ENCODE data around the gene RAC3.
"Not testable (repeated sequence)": the region's sequence is repeated elsewhere in the genome, so short reads cannot be mapped to it uniquely, and the experiment has no call there.

The RAC3 gene

GRCh38 chr17:82037889-82038195 lies 6.4 kb downstream of the RAC3 start:
- H3K36me3 ChIP-seq (ENCODE audit: insufficient read depth, insufficient read length, low read length) = peaks cover 31% of the 10 kb centered on the region
- H3K27me3 ChIP-seq (ENCODE audit: insufficient read depth, insufficient read length) = peaks cover 17% of the 10 kb centered on the region
- no peaks in the 10 kb centered on the region for H3K9me3 ChIP-seq (ENCODE audit: insufficient read depth, low read length)
- no peak for DNase-seq (ENCODE audit: low read depth, low spot score)
- TF ChIP-seq SUZ12 (IDR thresholded peaks at IDR 0.05; ENCODE audit: extremely low read depth, insufficient read depth, insufficient read length) = no peak
- no peak for TF ChIP-seq YY1 (IDR thresholded peaks at IDR 0.05; ENCODE audit: insufficient read depth, insufficient read length)
- no peak for TF ChIP-seq ZNF274 (IDR thresholded peaks at IDR 0.05; ENCODE audit: low read depth, low read length)
- H3K4me1 ChIP-seq (ENCODE audit: insufficient read depth, insufficient read length) = peaks cover 28% of the 10 kb centered on the region
- peak overlapping the region; percentile 47 for H3K9ac ChIP-seq (ENCODE audit: insufficient read length, low read depth)
- H3K4me3 ChIP-seq (ENCODE audit: insufficient read length, low read depth) = no peak overlapping the region

DNA sequence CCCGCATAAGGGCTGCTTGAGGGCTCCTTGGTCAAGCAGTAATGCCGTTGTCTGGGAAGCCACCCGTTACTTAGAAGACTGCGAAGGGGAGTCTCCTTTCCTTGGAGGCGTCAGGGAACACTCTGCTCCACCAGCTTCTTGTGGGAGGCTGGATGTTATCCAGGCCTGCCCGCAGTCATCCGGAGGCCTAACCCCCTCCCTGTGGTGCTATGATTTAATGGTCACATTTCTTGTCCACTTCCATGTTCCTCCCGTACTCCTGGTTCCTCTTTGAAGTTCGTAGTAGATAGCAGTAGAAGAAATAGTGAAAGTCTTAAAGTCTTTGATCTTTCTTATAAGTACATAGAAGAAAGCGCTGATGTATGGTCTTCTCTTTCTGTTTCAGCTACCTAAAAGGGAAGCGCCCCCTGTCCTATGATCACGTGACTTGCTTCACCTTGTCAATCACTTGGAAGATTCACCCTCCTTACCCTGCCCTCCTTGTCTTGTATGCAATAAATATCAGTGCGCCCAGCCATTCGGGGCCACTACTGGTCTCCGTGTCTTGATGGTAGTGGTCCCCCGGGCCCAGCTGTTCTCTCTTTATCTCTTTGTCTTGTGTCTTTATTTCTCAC lies 7.4 kb downstream of the RAC3 start:
- Histone ChIP-seq H3K4me1 (ENCODE audit: insufficient read depth, insufficient read length) (peaks cover 36% of the 10 kb centered on the region), H3K27me3 (ENCODE audit: insufficient read depth, insufficient read length) (peaks cover 17% of the 10 kb centered on the region), H3K36me3 (ENCODE audit: insufficient read depth, insufficient read length, low read length) (peaks cover 21% of the 10 kb centered on the region)
- DNase-seq (ENCODE audit: low read depth, low spot score); H3K9me3 ChIP-seq (ENCODE audit: insufficient read depth, low read length); H3K4me3 ChIP-seq (ENCODE audit: insufficient read length, low read depth); H3K9ac ChIP-seq (ENCODE audit: insufficient read length, low read depth): not testable (repeated sequence)

GRCh38 chr17:82039695-82040299 lies 8.3 kb downstream of the RAC3 start:
- H3K4me1 ChIP-seq (ENCODE audit: insufficient read depth, insufficient read length) = peaks cover 32% of the 10 kb centered on the region
- peaks cover 19% of the 10 kb centered on the region for H3K36me3 ChIP-seq (ENCODE audit: insufficient read depth, insufficient read length, low read length)
- DNase-seq (ENCODE audit: low read depth, low spot score) = no peak
- no peaks in the 10 kb centered on the region for H3K9me3 ChIP-seq (ENCODE audit: insufficient read depth, low read length)
- H3K9ac ChIP-seq (ENCODE audit: insufficient read length, low read depth) = no peak overlapping the region
- H3K4me3 ChIP-seq (ENCODE audit: insufficient read length, low read depth) = no peak overlapping the region
- TF ChIP-seq ZNF274 (IDR thresholded peaks at IDR 0.05; ENCODE audit: low read depth, low read length) (no peak), SUZ12 (IDR thresholded peaks at IDR 0.05; ENCODE audit: extremely low read depth, insufficient read depth, insufficient read length) (no peak), YY1 (IDR thresholded peaks at IDR 0.05; ENCODE audit: insufficient read depth, insufficient read length) (no peak)
- H3K27me3 ChIP-seq (ENCODE audit: insufficient read depth, insufficient read length) = peaks cover 17% of the 10 kb centered on the region

DNA sequence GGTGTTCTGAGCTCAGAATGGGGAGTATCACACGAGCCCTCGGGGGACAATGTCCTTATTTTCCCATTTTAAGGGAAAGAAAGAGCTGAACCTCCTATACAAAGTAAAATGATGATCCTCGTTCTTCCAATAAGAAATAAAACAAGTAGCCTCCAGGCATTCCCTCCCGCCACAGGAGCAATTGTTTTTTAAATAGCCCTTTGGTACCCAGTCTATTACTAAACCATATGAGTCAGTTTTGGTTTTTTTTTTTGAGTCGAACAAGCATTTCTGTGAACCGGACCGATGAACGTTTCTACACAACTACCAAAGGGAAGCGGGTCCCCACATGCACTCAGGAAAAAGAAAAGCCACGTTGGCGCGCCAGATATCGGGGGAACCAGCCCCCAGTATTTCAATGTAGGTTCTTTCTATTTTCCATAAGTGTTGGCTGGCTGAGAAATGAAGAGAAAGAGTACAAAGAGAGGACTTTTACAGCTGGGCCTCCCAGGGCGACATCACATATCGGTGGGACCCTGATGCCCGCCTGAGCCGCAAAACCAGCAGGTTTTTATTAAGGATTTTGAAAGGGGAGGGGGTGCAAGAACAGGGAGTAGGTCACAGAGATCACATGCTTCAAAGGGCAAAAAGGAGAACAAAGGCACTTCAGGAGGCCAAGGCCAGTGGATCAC lies 9.8 kb downstream of the RAC3 start:
- H3K27me3 ChIP-seq (ENCODE audit: insufficient read depth, insufficient read length) = peaks cover 14% of the 10 kb centered on the region
- H3K36me3 ChIP-seq (ENCODE audit: insufficient read depth, insufficient read length, low read length) = peaks cover 4% of the 10 kb centered on the region
- no peak overlapping the region for H3K9ac ChIP-seq (ENCODE audit: insufficient read length, low read depth)
- no peak for TF ChIP-seq YY1 (IDR thresholded peaks at IDR 0.05; ENCODE audit: insufficient read depth, insufficient read length)
- TF ChIP-seq ZNF274 (IDR thresholded peaks at IDR 0.05; ENCODE audit: low read depth, low read length) = no peak
- TF ChIP-seq SUZ12 (IDR thresholded peaks at IDR 0.05; ENCODE audit: extremely low read depth, insufficient read depth, insufficient read length) = no peak
- no peak overlapping the region for H3K4me3 ChIP-seq (ENCODE audit: insufficient read length, low read depth)
- H3K9me3 ChIP-seq (ENCODE audit: insufficient read depth, low read length) = no peaks in the 10 kb centered on the region
- H3K4me1 ChIP-seq (ENCODE audit: insufficient read depth, insufficient read length) = peaks cover 28% of the 10 kb centered on the region
- DNase-seq (ENCODE audit: low read depth, low spot score) = no peak

DNA sequence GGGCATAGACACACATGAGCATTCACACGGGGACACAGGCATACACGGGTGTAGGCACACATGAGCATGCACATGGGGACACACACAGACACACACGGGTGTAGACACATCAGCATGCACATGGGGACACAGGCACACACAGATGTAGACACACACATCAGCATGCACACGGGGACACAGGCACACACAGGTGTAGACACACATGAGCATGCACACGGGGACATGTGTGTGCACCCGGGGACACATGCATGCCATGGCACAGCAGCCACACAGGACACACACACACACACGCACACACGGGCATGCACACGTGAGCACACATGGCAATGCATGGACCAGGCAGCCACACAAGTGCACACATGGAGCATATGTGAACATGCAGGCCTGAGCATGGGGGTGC lies 11.2 kb downstream of the RAC3 start:
- no peak for TF ChIP-seq ZNF274 (IDR thresholded peaks at IDR 0.05; ENCODE audit: low read depth, low read length)
- no peak for TF ChIP-seq YY1 (IDR thresholded peaks at IDR 0.05; ENCODE audit: insufficient read depth, insufficient read length)
- no peak for TF ChIP-seq SUZ12 (IDR thresholded peaks at IDR 0.05; ENCODE audit: extremely low read depth, insufficient read depth, insufficient read length)
- H3K4me1 ChIP-seq (ENCODE audit: insufficient read depth, insufficient read length) = peaks cover 24% of the 10 kb centered on the region
- no peaks in the 10 kb centered on the region for H3K9me3 ChIP-seq (ENCODE audit: insufficient read depth, low read length)
- DNase-seq (ENCODE audit: low read depth, low spot score) = no peak
- peaks cover 14% of the 10 kb centered on the region for H3K27me3 ChIP-seq (ENCODE audit: insufficient read depth, insufficient read length)
- peaks cover 13% of the 10 kb centered on the region for H3K36me3 ChIP-seq (ENCODE audit: insufficient read depth, insufficient read length, low read length)
- H3K4me3 ChIP-seq (ENCODE audit: insufficient read length, low read depth) = no peak overlapping the region
- H3K9ac ChIP-seq (ENCODE audit: insufficient read length, low read depth) = no peak overlapping the region

DNA sequence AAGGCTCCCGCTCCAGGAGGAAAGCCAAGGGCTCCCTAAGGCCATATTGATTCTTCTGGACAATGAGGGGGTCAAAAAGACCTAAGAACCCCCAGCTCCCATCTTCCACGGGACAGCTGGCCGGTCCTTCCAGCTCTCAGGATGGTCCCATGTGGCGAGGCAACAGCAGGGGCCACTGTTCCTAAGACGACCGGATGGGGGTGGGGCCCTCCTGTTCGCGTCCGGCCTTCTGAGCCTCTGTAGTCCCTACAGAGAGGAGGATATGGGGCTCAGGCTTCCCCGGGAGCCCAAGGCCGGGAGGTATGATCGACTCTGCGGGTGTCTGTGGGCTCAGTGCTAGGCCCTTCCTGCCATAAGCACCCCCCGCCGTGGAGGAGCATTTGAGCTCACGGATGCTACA lies 12.0 kb downstream of the RAC3 start:
- TF ChIP-seq SUZ12 (IDR thresholded peaks at IDR 0.05; ENCODE audit: extremely low read depth, insufficient read depth, insufficient read length) = no peak
- H3K4me3 ChIP-seq (ENCODE audit: insufficient read length, low read depth) = no peak overlapping the region
- H3K36me3 ChIP-seq (ENCODE audit: insufficient read depth, insufficient read length, low read length) = peaks cover 22% of the 10 kb centered on the region
- no peak overlapping the region for H3K9ac ChIP-seq (ENCODE audit: insufficient read length, low read depth)
- H3K9me3 ChIP-seq (ENCODE audit: insufficient read depth, low read length) = no peaks in the 10 kb centered on the region
- peaks cover 14% of the 10 kb centered on the region for H3K27me3 ChIP-seq (ENCODE audit: insufficient read depth, insufficient read length)
- peaks cover 24% of the 10 kb centered on the region for H3K4me1 ChIP-seq (ENCODE audit: insufficient read depth, insufficient read length)
- DNase-seq (ENCODE audit: low read depth, low spot score) = no peak

DNA sequence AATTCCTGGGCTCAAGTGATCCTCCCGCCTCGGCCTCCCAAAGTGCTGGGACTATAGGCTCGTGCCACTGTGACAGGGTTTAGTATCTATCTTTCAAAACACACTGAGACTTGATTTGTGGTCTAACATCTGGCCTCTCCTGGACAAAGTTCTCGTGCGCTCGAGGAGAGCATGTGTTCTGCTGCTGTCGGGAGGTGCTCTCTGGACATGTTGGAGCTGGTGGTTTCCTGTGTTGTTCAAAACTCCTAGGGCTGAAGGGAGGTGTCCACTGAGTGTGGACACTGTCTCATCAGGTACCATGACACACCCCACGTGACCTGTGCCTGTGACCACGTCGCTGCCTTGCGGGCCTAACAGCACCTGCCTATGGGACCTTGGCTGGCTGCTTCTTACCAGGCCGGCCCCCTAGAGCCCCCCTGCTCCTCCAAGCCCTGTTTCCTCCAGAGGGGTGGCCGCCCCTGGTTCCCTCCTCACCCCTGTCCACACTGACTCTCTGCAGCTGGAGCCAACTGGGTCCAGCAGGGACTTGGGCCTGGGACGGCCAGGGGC lies 14.5 kb downstream of the RAC3 start:
- H3K9ac ChIP-seq (ENCODE audit: insufficient read length, low read depth) = peak overlapping the region; percentile 8

More for the DNA sequence above, 14.5 kb downstream of the RAC3 start:
- DNase-seq (ENCODE audit: low read depth, low spot score) = no peak
- peaks cover 42% of the 10 kb centered on the region for H3K36me3 ChIP-seq (ENCODE audit: insufficient read depth, insufficient read length, low read length)
- no peak overlapping the region for H3K4me3 ChIP-seq (ENCODE audit: insufficient read length, low read depth)
- H3K4me1 ChIP-seq (ENCODE audit: insufficient read depth, insufficient read length) = peaks cover 31% of the 10 kb centered on the region
- no peaks in the 10 kb centered on the region for H3K9me3 ChIP-seq (ENCODE audit: insufficient read depth, low read length)
- TF ChIP-seq SUZ12 (IDR thresholded peaks at IDR 0.05; ENCODE audit: extremely low read depth, insufficient read depth, insufficient read length) = no peak
- TF ChIP-seq YY1 (IDR thresholded peaks at IDR 0.05; ENCODE audit: insufficient read depth, insufficient read length) = no peak
- no peak for TF ChIP-seq ZNF274 (IDR thresholded peaks at IDR 0.05; ENCODE audit: low read depth, low read length)
- H3K27me3 ChIP-seq (ENCODE audit: insufficient read depth, insufficient read length) = peaks cover 6% of the 10 kb centered on the region
